Stimulated activated CD8-positive, alpha-beta memory T cell treated with anti-CD3 and anti-CD28 coated beads, Interleukin-4, amount 100 ng/mL, for 24 hours (primary cell): ENCODE data around the gene ZNF594.
"Not testable (repeated sequence)": the region's sequence is repeated elsewhere in the genome, so short reads cannot be mapped to it uniquely, and the experiment has no call there.

Experiments
- DNase-seq: peaks from one replicate; pipeline ENCODE4 v3.0.0-alpha.2; 2020; ENCODE audit warnings: low read depth

ZNF594 gene

DNA sequence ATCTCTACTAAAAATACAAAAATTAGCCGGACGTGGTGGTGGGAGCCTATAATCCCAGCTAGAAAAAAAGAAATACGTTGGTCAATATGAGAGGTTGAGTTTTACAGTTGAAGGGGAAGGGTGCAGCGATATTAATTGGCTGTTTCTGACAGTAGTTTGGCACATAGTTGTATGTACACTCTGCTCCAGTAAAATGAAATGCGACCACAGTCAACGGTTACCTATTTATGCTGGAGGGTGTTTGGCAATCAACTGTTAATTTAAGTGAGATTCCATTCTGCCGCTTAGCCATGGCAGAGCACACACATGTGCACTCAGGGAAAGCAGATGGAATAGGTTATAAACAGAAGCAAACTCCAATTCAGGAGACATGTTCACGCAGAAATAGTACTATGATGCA, 9.3 kb upstream of the ZNF594 start:
- no peak for DNase-seq

DNA sequence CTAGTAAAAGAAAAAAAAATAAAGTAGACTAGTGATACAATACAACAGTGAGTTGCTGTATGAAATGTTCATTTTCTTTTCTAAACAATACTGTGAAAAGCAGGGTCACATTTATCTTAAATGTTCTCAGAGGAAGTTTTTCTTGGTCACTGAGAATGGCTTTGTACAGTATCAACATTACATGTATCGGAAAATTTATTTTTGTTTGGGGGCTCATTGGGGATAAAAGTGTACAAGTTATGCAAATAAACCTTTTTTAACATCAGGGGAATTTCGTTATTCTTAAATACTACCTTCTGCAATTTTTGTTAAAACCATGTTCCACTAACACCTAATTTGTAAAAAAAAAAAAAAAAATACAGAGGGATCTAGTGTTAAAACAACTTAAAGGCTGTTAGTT, 8.7 kb upstream of the ZNF594 start:
- DNase-seq: no peak

DNA sequence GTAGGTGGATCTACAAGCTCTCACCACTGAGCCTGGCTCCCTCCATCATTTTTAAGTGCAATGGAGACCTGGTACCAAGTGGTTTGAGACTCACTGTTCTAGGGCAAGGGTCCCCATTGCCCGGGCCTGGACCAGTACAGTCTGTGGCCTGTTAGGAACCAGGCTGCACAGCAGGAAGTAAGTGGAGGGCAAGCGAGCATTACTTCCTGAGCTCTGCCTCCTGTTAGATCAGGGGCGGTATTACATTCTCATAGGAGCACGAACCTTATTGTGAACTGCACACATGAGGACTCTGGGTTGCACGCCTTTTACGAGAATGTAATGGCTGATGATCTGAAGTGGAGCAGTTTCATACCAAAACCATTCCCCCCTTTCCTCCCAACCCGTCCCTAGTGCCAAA, 6.8 kb upstream of the ZNF594 start:
- no peak for DNase-seq

DNA sequence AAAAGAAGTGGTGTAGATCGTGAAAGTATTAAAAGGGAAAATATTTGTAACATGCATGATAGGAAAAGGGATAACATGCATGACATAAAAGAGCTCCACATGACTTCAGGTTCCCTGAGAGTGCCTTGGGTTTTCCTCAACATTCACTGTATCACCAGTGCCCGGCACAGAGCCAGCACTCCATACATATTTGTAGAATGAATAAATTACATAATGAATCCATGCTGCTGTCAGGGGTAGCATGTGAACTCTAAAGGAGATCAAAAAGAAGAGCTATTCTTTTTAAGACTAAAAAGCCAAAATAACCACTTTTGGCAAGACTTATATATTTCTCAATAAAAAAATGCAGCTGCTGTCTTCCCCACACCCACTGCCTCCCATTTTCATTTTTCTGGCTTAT, 2.7 kb upstream of the ZNF594 start:
- DNase-seq: no peak

DNA sequence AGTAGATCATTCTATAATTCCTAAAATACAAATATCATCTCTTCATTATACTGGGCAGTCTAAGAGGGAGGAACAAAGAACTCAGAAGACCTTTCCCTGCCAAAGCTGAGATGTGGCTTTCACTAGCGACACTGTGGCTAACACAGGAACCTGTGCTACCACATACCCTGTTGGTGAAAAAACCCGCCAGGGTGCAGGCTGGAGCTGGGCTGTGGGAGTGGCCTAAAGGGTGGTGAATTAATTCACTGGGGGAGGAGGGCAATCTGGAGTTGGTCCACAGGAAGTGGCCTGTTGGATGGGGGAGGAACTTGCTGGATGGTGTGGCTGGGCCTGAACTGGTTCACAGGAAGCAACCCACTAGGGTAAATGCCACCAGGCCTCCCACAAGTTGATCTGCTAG, 7.4 kb downstream of the ZNF594 start:
- no peak for DNase-seq

DNA sequence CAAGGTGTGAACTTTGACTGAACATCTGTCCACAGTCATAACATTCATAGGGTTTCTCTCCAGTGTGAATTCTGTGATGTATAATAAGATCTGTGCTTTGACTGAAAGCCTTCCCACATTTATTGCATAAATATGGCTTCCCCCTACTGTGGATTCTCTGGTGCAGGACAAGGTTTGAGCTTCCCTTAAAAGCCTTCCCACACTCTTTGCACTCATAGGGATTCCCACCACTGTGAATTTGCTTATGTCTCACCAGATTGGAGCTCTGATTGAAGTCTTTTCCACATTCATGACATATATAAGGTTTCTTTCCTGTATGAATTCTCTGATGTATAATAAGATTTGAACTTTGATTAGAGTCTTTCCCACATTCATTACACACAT, 8.3 kb downstream of the ZNF594 start:
- no peak for DNase-seq

DNA sequence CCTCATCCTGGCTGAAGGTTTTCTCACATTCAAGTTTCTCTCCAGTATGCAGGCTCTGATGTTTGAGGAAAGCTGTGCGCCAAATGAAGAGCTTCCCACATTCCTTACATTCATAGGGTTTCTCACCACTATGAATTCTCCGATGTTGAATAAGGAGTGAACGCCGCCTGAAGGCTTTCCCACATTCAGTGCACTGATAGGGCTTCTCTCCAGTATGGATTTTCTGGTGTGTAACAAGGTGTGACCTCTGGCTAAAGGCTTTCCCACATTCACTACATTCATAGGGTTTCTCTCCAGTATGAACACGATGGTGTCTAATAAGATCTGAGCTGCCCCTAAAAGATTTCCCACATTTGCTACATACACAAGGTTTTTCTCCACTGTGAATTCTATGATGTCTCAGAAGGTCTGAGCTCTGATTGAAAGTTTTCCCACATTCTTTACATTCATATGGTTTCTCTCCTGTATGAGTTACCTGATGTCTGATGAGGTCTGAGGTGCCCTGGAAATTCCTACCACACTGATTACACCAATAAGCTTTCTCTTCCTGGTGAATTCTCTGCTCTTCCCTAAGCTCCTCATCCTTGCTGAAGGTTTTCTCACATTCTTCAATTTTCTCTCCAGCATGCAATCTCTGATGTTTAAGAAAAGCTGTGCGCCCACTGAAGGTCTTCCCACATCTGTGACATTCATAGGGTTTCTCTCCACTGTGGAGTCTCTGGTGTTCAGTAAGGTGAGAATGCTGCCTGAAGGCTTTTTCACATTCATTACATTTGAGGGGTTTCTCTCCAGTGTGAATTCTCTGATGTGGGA, 8.9 kb downstream of the ZNF594 start:
- no peak for DNase-seq

DNA sequence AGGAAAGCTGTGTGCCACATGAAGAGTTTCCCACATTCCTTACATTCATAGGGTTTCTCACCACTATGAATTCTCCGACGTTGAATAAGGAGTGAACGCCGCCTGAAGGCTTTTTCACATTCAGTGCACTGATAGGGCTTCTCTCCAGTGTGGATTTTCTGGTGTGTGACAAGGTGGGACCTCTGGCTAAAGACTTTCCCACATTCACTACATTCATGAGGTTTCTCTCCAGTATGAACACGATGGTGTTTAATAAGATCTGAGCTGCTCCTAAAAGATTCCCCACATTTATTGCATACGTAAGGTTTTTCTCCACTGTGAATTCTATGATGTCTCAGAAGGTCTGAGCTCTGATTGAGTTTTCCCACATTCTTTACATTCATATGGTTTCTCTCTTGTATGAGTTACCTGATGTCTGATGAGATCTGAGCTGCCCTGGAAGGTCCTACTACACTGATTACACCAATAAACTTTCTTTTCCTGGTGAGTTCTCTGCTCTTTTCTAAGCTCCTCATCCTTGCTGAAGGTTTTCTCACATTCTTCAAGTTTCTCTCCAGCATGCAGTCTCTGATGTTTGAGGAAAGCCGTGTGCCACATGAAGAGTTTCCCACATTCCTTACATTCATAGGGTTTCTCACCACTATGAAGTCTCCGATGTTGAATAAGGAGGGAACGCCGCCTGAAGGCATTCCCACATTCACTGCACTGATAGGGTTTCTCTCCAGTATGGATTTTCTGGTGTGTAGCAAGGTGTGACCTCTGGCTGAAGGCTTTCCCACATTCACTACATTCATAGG, 10.0 kb downstream of the ZNF594 start:
- no peak for DNase-seq

DNA sequence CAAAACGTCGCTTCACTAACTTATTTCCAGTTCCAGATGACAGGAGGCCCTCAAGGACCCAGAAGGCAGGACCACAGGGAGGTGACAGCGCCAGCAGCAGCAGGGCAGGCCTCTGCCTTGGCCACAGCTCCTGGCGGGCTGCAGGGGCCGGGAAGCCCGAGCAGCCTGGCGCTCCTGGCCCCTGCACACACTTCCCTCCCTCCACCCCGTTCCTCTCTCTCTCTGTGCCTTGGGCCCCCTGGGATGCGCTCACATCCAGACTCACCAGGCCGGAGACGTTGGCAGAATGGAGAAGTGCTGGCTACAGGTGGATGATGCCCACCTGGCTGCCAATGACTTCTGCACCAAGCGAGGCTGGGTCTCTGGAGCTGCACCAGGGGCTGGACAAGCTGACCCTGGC, 12.7 kb downstream of the ZNF594 start:
- DNase-seq: no peak

DNA sequence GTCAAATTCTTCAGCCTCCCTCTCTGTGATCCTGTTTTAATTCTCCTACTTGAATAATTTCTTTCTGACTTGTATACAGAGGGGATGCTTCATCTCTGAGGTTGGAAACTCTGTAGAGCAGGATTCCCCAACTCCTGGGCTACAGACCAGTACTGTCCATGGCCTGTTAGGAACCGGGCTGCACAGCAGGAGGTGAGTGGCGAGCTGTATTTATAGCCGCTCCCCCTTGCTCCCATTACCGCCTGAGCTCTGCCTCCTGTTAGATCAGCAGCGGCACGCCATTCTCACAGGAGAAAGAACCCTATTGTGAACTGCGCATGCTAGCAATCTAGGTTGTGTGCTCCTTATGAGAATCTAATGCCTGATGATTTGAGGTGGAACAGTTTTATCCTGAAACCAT, 16.6 kb downstream of the ZNF594 start:
- not testable (repeated sequence) for DNase-seq

DNA sequence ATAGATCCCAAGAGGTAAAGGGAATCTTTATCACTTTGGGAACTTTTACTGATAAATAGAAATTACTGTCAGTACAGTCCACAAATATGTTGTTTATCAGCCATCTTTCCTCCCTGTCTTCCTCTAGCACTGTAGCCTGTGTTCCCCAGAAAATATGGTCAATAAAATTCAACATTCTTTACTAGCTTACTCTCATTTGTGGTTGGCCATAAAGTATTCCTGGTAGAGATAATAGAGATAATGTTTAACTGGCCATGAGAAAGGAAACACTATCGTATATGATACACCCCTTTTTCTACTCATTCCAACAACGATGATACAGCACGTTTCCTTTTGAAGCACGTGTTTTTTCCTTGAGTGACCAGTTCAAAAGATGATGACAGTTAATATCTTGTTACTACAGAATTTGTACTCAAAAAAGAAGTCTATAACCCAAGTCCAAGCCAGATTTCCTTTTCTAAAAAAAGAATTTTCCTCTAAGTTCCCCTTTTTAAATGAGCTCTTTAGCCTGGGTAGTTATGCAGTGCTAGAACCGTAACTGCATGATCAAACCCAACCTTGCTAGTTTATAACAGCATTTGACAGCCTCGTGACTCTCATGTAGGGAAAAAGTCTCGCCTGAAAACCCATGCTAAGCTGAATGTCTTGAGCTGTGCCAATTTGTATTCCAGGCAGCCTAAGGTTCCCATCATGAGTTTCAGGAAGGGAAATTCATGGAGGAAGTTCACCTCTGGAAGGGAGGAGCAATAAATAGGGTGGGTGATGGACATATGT, 25.7 kb downstream of the ZNF594 start:
- not testable (repeated sequence) for DNase-seq

DNA sequence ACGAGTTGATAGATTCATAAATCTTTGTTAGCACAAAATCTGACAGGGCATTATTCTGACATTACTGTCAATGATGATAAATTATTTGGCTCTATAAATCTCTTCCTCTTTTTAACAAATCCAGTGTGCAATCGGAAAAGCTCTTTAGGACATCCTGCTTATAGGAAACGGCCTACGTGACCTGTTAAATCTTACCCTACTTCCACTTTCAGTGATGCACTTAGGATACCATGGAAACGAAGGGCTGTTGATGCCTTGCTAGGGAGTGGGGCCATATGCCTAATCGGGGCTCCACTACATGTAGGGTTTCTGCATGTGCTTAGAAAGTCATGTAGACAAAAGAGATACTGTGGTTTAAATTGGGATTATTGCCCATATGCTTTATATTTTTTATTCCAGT, 27.2 kb downstream of the ZNF594 start:
- DNase-seq: no peak

DNA sequence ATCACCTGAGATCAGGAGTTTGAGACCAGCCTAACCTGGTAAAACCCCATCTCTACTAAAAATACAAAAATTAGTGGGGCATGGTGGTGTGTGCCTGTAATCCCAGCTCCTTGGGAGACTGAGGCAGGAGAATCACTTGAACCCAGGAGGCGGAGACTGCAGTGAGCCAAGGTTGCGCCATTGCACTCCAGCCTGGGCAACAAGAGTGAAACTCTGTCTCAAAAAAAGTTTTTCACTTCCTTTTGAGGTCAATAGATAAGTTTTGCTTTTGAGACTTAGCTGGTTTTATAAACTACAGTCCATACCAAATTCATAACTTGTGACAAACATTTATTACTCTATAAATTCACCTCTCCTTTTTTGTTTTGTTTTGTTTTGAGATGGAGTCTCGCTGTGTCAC, 29.9 kb downstream of the ZNF594 start:
- not testable (repeated sequence) for DNase-seq

DNA sequence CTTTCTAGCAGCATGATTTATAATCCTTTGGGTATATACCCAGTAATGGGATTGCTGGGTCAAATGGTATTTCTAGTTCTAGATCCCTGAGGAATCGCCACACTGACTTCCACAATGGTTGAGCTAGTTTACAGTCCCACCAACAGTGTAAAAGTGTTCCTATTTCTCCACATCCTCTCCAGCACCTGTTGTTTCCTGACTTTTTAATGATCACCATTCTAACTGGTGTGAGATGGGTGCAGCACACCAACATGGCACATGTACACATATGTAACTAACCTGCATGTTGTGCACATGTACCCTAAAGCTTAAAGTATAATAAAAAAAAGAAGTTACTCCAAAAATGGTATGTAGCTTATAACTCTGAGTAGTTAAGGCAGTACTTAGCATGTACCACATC, 31.0 kb downstream of the ZNF594 start:
- DNase-seq: not testable (repeated sequence)

DNA sequence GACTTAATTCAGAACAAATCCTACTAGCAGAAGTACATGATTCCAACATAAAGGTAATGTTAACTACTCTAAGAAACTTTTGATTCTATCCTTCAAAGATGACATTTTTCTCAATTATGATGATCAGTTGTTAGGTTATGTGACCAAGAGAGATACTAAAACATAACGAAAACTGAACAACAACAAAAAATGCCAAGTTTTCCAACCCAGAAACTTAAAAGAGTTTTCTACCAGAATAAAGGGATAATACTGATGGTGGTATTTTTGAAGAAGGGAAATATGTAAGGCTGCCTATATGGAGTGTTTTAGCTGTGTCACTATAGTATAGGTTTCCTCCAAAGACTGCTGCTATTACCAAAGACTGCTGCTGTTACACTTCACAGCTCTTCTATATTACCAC, 45.5 kb downstream of the ZNF594 start:
- not testable (repeated sequence) for DNase-seq

DNA sequence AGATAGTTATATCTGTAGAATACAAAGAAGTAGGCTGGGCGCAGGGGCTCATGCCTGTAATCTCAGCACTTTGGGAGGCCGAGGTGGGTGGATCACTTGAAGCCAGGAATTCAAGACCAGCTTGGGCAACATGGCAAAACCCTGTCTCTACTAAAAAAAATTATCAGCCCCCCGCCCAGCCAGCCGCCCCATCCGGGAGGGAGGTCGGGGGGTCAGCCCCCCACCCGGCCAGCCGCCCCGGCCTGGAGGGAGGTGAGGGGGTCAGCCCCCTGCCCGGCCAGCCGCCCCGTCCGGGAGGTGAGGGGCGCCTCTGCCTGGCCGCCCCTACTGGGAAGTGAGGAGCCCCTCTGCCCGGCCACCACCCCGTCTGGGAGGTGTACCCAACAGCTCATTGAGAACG, 48.8 kb downstream of the ZNF594 start:
- not testable (repeated sequence) for DNase-seq

DNA sequence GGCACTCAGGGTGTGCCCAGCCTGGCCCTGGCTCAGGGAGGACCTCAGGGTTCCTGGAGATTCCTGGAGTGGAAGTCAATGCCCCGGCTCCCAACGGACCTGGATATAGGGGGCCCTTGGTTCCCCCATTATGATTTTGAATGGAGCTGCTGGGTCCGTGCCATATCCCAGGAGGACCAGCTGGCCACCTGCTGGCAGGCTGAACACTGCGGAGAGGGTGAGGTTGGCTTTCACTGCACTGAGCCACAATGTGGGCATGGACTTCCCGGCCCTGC, 52.3 kb downstream of the ZNF594 start:
- no peak for DNase-seq

DNA sequence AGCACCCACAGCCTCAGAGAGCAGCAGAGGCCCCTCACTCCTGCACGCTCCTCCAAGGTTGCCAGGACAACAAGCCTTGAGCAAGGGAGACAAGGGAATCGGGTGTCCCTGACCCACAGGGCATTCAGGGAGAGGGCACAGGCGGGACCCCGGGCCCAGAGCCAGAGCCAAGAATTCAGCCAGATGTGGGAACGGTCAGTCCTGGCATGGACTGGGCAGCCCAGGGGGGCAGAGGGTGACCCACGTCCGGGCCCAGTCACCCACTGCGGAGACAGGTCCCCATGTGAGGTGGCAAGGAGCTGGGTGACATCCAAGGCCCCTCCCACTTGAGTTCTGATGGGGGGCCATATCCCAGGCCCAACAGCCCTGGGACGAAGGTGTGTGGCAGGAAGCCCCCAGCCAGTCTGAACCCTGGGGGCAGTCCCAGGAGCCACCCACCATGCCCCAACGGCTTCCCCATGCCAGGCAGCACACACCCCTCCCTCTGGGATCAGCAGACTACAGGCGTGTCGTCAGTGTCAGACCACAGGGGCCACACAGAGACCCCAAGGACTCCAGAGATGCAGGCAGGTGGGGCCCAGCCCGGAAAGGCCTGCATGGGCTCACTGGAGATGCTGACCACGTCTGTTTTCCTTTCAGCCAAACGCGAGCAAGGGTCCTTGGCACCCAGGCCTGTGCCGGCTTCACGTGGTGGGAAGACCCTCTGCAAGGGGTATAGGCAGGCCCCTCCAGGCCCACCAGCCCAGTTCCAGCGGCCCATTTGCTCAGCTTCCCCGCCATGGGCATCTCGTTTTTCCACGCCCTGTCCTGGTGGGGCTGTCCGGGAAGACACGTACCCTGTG, 52.8 kb downstream of the ZNF594 start:
- DNase-seq: no peak

DNA sequence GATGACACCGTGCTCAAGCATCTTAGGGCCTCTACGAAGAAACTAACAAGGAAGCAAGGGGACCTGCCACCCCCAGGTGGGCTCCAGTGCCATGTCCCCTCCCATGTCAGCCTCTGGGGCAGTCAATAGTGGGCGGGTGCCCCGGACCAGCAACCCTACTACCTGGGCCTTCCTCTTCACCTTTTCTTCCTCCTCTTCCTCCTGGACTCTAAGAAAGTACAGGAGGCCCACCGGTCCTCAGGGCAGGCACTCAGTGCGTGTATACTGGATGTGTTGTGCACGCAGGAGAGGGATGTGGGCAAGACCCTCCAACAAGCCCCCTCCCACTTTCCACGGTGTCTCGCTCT, 53.5 kb downstream of the ZNF594 start:
- not testable (repeated sequence) for DNase-seq

DNA sequence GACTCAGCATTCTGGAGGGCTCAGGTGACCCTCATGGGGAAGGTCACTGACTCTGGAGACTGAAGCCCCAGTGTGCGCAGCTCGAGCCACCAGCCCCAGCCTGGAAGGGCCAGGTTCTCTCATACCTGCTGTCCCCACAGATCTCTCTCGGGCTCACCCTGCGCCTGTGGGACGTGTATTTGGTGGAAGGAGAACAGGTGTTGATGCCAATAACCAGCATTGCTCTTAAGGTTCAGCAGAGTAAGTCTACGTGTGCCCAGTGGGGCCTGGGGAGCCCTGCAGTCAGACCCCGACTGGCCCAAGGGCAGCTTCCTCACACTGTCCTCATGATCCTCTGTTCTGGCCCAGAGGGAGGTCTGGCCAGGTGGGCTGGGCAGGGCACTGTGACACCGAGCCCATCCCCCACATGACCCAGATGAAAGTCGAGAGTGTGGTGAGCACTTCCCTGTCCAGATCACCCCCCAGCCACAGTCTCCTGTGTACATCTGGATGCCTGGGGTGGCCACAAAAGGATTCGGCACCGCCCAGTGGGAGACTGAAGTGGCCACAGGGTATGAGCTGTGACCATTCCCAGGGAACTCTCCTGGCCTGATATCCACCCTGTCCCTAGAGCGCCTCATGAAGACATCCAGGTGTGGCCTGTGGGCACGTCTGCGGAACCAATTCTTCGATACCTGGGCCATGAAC, 54.0 kb downstream of the ZNF594 start:
- DNase-seq: not testable (repeated sequence)

DNA sequence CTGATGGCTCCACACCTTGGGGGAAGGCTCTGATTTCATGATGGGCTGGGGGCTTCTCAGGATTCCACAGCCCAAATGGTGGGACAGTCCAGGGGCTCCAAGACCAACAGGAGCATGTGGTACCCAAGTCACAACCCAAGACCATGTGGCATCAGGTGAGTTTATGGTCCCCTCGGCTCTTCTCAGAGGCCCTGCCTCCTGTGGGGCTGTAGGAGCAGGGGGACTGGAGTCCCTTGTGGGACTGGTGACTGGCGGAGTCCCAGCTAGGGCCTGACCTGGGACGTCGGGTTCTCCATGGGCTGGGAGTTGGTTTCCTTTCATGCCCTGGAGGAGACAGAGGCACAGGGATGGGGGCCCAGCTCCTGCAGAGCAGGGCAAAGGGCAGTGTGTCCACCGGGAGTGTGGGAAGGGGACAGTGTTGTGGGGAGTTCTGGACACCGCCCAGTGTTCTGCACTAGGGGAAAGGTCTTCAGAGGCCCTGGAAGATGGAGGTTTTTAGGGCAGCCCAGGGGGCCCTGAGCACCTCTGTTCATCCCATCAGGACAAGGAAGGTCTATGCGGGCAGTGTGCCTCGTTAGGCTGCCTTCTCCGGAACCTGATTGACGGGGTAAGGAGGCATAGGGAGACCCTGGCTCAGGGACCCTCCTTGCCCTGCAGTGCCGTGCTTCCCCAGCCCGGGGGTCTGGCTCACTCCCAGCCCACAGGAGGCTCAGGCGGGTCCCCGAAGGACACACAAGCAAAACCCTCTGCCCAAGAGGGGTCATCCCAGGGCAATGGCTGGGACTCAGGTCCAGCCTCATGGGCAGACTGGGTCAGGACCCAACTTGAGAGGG, 54.9 kb downstream of the ZNF594 start:
- not testable (repeated sequence) for DNase-seq
